MM.1S (cell line): Measurements from ENCODE around the gene CABP7.

Experiments
- EZH2 ChIP-seq: fragments of 300-600 bp; sonication (generic); optimal IDR thresholded peaks from 2 replicates; pipeline ENCODE3; 2017; ENCODE audit warnings: low read depth, mild to moderate bottlenecking, antibody characterized with exemption, low read length, mixed read lengths
- TF ChIP-seq, protein P1 (sequence below): fragments of 300-600 bp; sonication (generic); IDR thresholded peaks from 2 replicates; pipeline ENCODE4 v1.5.1; 2016; ENCODE audit warnings: antibody characterized with exemption, low read length, mixed read lengths

DNA sequence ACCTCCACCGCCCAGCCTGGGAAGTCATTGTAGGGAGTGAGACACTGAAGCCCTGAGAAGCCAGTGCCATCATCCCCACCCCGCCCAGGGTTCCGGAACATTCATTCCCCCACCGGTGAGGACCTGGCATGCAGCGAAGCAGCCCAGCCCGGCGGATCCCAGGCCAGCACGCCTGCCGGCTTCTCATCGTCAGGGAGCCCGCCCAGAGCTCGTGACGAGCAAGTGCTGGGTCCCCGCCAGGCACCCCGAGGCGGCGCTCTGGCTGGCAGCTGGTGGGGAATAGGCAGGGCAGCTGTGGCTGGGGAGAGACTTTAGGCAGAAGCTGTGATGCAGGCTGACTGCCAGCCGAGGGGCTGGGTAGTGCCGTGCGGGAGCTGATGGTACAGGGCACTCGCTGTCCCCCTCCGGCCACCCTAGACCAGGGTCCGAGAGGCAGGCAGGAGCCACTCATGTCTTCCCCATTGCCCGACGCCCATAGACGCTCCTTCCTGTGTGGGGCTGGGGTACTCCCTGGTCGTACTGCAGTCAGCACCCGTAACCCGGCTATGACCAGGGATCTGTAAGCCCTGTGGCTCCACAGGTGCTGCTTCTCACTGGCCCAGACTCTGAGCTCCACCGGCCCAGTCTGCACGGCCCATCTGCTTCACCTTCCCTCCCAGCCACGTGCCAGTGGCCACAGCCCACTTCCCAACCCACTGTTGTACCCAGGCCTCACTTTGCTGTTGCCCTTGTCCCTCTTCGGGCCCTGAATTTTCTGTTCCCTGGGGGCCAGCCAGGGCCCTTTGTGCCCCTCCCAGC, 24.5 kb upstream of the CABP7 start:
- TF ChIP-seq, protein P1, sequence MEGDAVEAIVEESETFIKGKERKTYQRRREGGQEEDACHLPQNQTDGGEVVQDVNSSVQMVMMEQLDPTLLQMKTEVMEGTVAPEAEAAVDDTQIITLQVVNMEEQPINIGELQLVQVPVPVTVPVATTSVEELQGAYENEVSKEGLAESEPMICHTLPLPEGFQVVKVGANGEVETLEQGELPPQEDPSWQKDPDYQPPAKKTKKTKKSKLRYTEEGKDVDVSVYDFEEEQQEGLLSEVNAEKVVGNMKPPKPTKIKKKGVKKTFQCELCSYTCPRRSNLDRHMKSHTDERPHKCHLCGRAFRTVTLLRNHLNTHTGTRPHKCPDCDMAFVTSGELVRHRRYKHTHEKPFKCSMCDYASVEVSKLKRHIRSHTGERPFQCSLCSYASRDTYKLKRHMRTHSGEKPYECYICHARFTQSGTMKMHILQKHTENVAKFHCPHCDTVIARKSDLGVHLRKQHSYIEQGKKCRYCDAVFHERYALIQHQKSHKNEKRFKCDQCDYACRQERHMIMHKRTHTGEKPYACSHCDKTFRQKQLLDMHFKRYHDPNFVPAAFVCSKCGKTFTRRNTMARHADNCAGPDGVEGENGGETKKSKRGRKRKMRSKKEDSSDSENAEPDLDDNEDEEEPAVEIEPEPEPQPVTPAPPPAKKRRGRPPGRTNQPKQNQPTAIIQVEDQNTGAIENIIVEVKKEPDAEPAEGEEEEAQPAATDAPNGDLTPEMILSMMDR, result no peak
- TF ChIP-seq EZH2, result no peak
